GM12864 (cell line): ENCODE results near the gene LSAMP.

ENCODE experiments used
- DNase-seq: peaks from one replicate; pipeline ENCODE4 v3.0.0-alpha.2; 2011; ENCODE audit warnings: low read depth
- H3K4me3 ChIP-seq: 2 replicates; pipeline ENCODE4 v1.5.1; 2011; ENCODE audit warnings: mild to moderate bottlenecking, low read depth, low read length, control low read depth
- CTCF ChIP-seq: IDR thresholded peaks from 2 replicates; pipeline ENCODE4 v1.5.1; 2011; ENCODE audit warnings: low read depth, mild to moderate bottlenecking, moderate library complexity, low read length, control low read depth, inconsistent platforms; ENCODE audit errors: missing control alignments

The LSAMP gene

GRCh38 chr3:116470605-116471197 is 25.4 kb upstream of the LSAMP start:
- TF ChIP-seq CTCF: no peak
- no peak overlapping the region for H3K4me3 ChIP-seq

GRCh38 chr3:116469546-116469945 is 24.3 kb upstream of the LSAMP start:
- DNase-seq: no peak
- no peak for TF ChIP-seq CTCF
- H3K4me3 ChIP-seq: no peak overlapping the region

More at GRCh38 chr3:116470605-116471197, 25.4 kb upstream of the LSAMP start:
- no peak for DNase-seq

GRCh38 chr3:116464276-116464798 is 19.1 kb upstream of the LSAMP start:
- H3K4me3 ChIP-seq: no peak overlapping the region
- TF ChIP-seq CTCF: no peak
- DNase-seq: no peak

GRCh38 chr3:116453666-116454346 is 8.5 kb upstream of the LSAMP start:
- no peak for DNase-seq
- no peak overlapping the region for H3K4me3 ChIP-seq
- TF ChIP-seq CTCF: no peak

- H3K4me3 ChIP-seq: no peak overlapping the region
- TF ChIP-seq CTCF: no peak
- no peak for DNase-seq
These were observed 4.5 kb upstream of the LSAMP start for GRCh38 chr3:116449546-116450350.

GRCh38 chr3:116445990-116446389 is 703 bp upstream of the LSAMP start:
- no peak overlapping the region for H3K4me3 ChIP-seq
- TF ChIP-seq CTCF: no peak
- no peak for DNase-seq
